Stimulated activated CD4-positive, alpha-beta T cell treated with anti-CD3 and anti-CD28 coated beads, Interleukin-4, amount 100 ng/mL, for 48 hours (primary cell): ENCODE results near the gene EDIL3.

ENCODE experiments used
- DNase-seq, 2 donors: peaks; one replicate each; pipeline ENCODE4 v3.0.0-alpha.2; 2020; ENCODE audit warnings: low read depth in 2 of 2

The EDIL3 gene

DNA sequence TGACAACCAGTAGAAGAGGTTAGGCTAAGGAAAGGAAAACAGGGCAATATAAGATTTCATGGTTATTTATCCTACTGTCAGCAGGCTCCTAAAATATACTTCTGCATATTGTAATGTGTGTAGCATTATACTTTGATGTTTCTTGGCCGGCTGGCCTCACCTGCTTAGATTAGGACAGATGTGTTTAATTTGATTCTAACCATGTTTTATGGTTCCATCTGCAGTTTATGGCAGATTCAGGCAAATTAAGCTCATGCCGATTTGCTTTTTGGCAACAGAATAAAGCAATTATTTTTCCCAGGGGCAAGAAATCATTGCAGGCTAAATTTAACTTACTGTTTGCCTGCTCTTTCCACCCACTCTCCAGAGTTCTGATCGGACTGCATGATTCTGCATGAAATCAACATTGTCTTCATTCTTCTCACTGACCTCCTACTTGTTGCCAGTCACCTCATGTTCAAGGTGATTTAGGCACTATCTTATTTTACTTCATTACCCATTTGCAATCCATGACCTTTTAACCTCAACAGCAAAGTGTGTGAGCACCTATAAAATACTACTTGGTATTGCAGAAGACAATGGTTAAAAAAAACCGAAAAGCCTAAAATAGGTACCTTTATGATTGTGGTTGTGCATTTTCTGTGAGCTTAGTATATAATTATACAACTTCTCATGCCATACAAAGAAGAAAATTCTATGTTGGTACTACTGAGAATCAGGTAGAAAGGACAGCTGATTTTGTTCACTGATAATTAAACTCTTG is 125.2 kb downstream of the EDIL3 start:
- no peak for DNase-seq

DNA sequence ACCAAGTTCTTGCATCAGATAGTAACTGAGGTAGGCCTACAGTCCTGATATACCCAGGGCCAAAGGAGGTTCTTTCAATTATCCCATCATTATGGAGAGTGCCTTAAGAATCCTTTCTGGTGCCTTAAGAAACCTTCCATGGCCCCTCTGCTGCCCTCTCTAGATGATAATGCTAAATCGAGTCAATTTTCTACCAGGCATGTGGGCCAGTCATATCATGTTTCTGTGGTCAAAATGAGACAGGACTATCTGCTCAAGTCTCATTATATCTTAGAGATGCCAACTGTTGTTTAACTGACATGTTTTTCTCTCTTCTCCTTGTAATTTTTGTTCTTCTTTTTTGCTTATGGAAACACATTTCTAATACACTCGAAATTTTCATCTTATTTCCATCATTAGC is 127.6 kb downstream of the EDIL3 start:
- no peak for DNase-seq

DNA sequence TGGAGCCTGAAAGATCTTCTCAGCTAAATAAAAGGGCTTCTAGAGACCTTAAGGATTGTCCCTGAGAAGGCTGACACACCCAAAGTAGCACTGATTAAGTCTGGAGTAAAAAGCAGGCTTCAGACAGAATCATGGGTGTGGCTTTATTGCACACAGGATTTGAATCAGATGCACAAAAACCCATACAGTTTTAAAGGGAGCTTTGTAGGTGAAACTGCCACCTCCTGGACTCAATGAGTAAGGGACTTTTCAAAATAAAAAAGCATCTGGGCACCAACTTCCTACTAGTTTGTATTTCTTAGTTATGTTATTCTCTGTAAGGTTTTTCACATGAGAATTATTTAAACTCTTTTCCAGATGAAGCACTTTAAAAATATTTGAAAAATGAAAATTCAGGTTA is 129.4 kb downstream of the EDIL3 start:
- no peak for DNase-seq

DNA sequence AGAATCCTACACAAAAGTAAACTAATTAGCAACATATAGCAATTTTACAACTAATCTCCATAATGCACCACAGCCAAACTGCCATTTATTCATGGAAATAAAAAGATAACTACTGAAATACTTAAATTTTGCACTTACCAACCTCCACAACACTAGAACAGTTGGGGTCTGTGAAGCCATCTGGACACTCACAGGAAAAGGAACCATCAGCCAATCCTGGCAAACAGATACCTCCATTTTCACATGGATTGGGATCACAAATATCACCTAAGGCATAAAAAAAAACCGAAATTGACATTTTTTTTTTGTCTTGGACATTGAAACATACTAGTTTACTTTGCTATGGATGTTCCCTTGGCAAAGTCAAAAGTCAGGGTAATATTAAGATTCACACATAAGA is 130.7 kb downstream of the EDIL3 start:
- DNase-seq = no peak

DNA sequence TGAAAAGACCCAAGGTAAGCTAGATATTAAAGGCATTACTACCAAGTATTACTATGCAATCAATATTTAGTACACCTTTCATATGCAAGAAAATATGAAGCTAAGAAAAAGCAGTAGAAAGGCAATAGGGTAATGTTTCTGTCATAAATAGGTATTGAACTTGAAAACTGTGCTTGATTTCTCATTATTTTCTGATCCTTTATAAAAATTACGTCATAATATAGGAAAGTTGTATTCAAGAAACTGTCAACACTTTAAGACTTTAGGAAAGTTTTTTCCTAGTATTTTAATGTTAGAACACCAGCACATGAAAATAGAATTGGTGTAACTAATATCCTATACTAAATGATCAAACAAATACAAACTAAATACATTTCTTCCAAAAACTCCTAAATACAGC is 133.2 kb downstream of the EDIL3 start:
- DNase-seq = no peak

DNA sequence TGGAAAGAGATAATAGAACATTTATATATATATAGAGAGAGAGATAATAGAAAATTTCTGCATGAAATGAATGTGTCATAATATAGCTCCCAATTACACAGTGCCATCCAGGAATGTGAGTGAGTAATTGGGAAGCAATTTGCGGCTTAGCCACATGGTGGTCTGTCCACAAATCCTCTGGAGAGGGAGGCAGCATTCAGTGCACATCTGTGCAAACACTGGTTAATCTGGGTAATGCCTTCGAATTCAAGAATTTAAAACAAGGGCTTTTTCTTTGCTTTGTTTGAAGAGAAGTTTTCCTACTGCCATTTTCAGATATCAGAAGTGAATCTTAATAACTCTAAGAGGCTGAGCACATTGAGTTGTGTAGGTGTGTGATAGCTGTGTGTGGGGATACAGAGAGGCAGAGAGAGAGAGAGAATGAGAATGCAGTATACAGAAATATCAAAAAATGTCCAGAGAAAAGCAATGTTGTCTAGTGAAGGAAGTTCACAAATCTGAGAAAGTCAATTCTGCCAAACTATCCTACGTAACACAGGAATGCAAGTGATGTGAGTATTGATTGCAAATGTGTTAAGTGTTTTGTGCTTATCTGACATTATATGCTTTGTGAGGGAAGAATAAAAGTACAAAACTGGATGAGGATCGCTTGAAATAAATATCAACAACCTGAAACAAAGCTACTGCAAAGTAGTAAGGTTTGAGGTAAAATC is 134.6 kb downstream of the EDIL3 start:
- DNase-seq = no peak

DNA sequence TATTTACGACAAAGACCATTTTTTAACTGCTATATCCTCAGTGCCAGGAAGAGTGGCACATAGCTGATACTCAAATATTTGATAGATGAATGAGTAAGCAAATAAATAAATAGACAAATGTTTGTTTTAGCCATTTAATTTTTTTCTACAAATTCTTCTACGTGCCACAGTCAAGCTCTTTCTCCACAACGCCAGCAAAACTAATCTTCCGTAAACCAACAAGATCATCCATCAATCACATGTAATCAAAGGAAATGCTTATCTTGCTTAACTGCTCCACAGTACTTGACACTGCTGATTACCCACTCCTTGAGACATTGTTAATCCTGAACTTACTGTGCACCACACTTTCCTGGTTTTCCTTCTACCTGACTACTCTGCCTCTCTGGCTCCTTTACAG is 136.7 kb downstream of the EDIL3 start:
- DNase-seq = no peak

DNA sequence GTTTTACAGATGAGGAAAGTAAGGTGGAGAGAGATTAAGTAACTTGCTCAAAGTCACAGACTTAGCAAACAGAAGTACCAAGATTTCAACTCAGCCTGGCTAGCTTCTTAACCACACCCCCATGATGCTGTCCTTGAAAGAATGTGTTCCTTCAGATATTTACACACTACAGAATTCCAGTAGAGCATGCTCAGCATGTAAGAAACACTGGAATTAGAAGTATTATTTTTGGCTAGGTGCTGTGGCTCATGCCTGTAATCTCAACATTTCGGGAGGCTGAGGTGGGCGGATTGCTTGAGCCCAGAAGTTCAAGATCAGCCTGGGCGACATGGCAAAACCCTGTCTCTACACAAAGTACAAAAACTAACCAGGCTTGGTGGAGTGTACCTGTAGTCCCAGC is 142.4 kb downstream of the EDIL3 start:
- no peak for DNase-seq

DNA sequence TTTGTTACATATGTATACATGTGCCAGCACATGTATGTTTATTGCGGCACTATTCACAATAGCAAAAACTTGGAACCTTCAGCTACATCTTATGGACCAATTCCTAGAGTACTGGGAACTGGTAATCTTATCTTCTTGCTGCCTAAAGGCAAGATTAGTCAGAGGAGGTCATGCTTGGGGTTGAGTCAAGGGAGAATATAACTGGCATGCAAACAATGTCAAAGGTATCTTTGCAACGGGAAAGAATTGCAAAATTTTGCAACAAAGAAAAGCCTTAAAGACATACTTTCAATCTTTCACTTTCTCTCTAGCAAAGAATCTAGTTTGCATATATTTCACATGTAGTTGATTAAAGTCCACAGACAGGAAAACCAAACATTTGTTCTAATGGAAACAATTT is 145.2 kb downstream of the EDIL3 start:
- no peak for DNase-seq

DNA sequence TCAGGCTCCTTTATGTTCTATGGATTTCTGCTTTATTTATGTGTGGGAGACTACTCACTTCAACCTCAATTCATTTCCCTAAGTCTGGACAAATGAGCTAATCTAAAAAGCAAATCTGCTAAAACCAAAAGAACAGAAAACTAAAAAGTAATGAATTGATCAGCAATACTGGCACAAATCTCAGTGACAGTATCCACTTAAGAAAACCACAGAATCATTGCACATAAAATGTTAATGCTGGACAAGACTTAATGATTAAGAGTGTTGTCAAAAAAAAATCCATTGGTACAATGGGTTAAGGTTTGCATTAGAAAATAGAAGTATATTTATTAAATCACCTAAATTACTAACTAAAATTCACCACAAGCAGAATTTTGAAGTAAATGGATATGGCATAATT is 147.6 kb downstream of the EDIL3 start:
- DNase-seq = no peak

DNA sequence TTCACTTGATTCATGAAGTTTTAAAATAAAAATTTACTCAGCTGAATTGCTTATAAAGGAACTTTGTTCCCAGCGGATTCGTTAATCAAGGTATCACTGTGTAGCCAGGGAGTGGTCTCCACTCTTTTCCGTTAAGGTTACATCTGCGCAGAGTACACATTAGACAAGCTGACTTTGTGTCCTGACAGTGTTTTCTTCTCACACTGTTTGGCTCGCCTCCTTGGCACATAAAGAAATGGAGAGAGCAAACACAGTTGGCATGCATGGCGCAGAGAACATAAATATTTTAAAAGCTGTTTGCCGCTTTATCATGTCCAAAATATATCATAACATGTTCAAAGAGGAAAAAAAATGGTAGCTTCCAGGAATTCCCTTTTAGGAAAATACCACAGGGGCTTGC is 153.2 kb downstream of the EDIL3 start:
- no peak for DNase-seq

DNA sequence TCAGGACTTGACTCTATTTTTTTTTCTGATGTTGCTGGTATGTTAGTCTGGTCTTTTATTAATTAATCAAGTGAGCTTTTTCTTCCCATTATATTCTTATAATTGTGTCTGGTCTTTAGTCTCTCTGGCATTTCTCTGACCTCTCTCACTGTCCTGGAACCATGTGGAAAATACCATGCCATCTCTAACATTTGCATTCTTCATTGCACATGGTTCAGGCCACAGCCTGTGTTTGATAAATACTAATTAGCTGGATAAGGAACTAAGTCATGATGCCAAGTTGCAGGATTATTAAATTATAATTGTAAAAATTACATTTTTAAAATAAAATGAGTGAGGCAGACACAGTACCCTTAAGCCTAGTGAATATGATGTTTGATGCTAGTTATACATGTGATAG is 155.6 kb downstream of the EDIL3 start:
- no peak for DNase-seq

DNA sequence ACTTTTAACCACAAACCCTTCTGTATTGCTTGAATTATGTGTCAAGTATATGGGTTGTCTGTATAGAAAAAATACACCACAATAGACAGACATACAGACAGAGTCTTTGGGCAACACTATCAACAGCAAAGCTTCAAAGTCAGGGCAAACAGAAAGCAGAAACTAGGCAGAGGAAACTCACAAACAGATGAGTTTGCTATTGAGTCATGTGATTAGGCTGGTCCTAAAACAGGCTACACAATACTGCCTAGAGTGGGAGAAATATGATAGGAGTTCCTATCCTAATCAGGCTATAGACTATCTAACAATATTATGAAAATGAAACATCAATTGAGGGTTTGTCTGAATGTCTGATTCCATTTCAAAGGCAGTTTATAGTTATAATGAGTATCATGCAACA is 156.4 kb downstream of the EDIL3 start:
- no peak for DNase-seq

DNA sequence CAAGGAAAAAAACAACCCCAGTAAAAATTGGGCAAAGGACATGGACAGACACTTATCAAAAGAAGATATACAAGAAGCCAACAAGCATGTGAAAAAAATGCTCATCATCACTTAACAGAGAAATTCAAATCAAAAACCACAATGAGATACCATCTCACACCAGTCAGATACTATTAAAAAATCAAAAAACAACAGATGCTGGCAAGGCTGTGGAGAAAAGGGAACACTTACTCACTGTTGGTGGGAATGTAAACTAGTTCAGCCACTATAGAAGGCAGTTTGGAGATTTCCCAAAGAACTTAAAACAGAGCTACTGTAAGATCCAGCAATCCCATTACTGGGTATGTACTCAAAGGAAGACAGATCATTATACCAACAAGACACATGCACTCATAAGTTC is 157.4 kb downstream of the EDIL3 start:
- no peak for DNase-seq

DNA sequence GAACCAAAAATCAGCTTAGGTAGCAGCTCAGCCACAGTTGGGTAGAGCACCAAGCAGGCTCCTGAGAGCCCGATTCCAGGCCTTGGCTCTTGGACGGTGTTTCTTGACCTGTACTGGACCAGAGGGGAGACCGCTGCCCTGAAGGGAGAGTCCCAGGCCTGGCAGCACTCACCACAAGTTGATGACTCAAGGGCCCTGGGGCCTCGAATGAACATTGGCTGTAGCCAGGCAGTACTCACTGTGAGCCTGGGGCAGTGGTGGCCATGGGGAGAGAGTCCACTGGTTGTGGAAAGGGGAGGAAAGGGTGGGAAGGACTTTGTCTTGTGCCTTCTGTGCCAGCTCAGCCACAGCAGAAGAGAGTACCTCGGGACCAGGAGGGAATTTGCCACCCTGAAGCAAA is 166.1 kb downstream of the EDIL3 start:
- no peak for DNase-seq

DNA sequence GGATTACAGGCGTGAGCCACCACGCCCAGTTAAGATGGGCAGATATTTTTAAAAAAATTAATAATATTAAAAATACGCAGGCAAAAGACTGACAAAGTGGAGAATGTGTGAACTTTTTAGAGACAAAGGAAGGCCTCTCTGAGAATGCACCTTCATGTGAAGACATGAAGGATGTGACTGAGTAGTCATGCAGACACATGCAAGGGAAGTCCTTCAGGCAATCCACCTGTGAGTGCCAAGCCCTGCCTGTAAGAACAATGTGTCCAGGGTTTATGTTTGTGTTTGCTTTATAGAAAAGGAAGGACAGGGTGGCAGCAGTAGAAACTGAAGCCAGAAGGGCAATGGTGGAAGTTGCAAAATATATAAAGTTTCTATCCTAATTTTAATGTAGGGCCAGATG is 169.2 kb downstream of the EDIL3 start:
- no peak for DNase-seq

DNA sequence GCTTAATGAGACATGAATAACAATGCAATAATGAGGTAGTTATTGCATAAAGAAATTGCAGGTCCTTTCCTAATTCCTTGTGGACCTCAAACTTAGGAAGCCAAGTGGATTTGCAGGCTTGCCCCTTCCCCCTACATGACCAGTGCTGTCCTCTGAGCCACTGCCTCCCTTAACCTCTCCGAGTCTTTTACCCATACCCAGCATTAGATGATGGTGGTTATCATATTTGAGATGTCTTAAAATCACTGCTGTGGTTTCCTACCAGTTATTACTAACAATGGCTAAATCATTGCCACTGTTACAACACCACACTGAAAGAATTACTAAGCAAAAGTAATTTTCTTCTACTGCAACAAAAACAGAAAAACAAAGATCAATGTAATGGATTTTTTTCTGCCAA is 170.8 kb downstream of the EDIL3 start:
- no peak for DNase-seq

DNA sequence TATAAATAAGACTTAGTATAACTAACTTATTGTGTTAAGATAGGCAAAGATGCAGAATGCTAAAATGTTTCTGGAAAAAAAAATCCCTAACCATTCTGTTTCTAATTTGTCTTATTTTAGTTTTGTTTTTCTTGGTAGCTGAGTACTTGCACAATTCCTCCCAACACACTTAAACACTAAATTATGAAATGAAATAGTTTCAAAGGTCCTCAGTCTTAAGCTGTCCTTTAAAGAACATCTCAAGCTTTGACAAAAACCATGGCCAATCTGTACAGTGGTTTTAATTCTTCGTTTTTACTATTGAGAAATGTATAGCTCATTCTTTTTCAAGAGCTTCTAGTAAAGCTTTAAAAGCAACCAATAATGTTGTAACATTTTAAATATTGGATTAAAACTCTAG is 171.5 kb downstream of the EDIL3 start:
- no peak for DNase-seq

DNA sequence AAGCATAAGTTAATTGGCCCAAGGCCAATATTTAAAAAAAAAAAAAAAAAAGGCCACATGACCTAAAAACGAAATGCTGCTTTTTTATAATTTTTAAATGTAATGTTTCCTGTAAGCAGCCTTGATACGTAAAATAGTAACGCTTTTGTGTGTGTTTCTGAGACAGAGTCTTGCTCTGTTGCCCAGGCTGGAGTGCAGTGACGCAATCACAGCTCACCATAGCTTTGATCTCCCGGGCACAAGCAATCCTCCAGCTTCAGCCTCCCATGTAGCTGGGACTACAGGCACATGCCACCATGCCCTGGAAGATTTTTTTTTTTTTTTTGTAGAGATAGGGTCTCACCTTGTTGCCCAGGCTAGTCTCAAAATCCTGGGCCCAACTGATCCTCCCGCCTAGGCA is 179.9 kb downstream of the EDIL3 start:
- DNase-seq = no peak

DNA sequence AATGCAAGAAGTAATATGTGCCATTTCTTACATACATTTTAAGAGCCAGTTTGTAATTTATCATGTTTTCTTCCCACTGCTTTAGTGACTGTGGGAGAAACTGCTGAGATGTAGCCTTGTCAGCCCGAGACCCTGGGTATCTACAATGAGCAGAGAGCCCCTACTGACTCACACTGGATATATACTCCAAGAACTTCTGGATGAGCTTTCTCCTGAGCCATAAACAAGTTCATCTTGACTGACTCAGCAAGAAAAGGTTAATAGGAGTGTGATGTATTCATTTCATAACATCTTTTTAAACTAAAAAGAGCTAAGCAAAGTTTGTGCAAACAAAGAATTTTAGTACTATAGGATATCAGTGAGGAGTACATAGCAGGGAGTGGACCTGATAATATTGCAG is 182.5 kb downstream of the EDIL3 start:
- no peak for DNase-seq

DNA sequence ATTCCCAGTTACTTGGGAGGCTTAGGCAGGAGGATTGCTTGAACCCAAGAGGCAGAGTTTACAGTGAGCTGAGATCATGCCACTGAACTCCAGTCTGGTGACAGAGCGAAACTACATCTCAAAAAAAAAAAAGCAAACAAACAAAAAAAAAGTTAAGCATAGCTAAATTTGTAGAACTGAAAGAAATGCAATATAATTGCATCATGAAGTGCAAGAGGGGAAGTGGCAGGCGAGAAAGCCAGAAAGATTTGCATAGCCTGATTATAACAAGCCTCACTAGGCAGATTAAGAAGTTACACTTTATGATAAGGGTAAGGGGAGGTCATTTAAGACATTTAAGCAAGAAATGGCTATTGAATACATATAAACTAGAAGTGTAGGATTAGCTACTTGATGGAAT is 187.1 kb downstream of the EDIL3 start:
- no peak for DNase-seq

DNA sequence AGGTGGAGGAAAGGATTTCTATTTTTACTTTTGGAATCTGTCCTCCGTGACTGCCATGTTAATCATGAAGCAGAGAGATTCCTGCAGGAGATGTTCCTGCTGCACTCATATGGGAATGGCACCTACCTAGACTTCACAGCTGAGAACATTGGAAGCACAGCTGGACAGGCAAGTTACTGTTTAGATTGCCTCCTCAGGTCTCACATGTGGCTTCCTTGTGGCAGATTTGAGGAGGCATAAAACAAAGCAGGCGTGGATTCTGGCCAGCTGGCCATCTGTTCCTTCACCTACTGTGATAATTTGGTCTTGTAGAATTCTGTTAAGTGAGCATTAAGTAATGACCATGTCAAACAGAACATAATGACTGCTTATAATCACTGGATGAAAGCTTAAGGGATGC is 193.4 kb downstream of the EDIL3 start:
- DNase-seq = no peak

DNA sequence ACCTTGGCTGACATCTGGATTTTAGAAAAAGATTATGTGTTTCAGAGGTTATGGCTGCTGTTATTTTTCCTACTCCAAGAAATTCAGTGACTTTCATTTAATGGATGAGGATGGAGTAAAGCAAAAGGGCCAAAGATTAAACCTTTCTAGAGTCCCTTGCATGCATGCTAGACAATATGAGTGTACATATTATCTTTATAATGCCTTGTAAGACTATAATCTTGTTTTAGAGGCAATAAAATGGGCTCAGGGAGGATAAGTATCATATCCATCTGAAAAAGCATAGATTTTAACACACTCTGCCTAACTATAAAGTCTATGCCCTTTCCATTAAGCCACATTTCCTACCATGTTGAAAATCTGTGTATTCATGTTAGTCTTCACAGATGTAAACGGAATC is 199.8 kb downstream of the EDIL3 start:
- no peak for DNase-seq

DNA sequence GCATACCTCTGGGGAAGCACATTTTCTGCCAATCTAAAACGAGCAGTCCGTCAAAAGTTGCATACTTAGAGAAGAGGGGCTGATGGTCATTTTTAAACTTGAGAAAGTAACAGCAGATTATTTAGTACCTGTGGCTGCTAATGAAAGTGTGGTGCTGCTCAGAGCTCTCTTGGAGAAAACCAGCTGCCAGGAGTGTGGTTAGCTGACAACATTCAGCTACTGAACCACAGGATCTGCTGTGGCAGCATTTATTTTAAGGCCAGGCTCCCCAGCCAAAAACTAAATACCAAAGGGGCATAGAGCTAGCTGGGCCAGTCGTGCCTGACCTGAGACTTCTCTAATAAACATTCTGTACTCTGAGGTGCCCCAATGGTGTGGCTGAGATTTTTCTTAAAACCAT is 203.6 kb downstream of the EDIL3 start:
- DNase-seq = no peak
